K562 (cell line): ENCODE measurements around the gene PAIP1. TPM values are rescaled to one million over a fixed set of nuclear protein-coding genes. Genes with fewer than 3 reads are reported as not detected.

Experiments
- HOMEZ ChIP-seq: fragments of 250-450 bp; sonication (Bioruptor Pico); IDR thresholded peaks from 2 replicates; pipeline ENCODE4 v1.4.0; 2020; ENCODE audit warnings: mild to moderate bottlenecking, moderate library complexity
- KDM4B ChIP-seq, 2 experiments: fragments of 450-650 bp in 1 of 2; sonication (generic) in 1 of 2; IDR thresholded peaks; 2 replicates each; pipeline ENCODE4 v1.6.1; 2016 to 2017; ENCODE audit warnings: borderline replicate concordance in 2 of 2, antibody characterized with exemption in 1 of 2, low read depth in 1 of 2, mild to moderate bottlenecking in 1 of 2
- KLF10 ChIP-seq: fragments of 250-450 bp; sonication (Bioruptor Pico); IDR thresholded peaks from 2 replicates; pipeline ENCODE4 v1.6.1; 2021; ENCODE audit warnings: matching md5 sums
- MCM5 ChIP-seq: fragments of 450-650 bp; IDR thresholded peaks from 2 replicates; pipeline ENCODE4 v1.6.1; 2016; ENCODE audit warnings: low read depth
- MEF2D ChIP-seq: conservative IDR thresholded peaks from 2 replicates; pipeline ENCODE4 v1.6.1; 2016; ENCODE audit warnings: low read depth, missing genetic modification characterization, missing compliant biosample characterization
- NCOA1 ChIP-seq: fragments of 450-650 bp; IDR thresholded peaks from 2 replicates; pipeline ENCODE4 v1.6.1; 2016; ENCODE audit warnings: low read depth
- POLR2G ChIP-seq: fragments of 200-400 bp; formaldehyde crosslinking; IDR thresholded peaks from 2 replicates; pipeline ENCODE4 v1.6.1; 2017; ENCODE audit warnings: low read depth, mild to moderate bottlenecking, antibody characterized with exemption, low read length, moderate library complexity
- RBFOX2 ChIP-seq: fragments of 200-400 bp; formaldehyde crosslinking; IDR thresholded peaks from 2 replicates; pipeline ENCODE4 v1.6.1; 2017; ENCODE audit warnings: low read depth, mild to moderate bottlenecking, low read length, moderate library complexity
- RERE ChIP-seq: sonication (generic); formaldehyde crosslinking; IDR thresholded peaks from 2 replicates; pipeline ENCODE4 v1.8.0; 2023; ENCODE audit warnings: missing genetic modification reagents, mild to moderate bottlenecking, borderline replicate concordance
- RHOXF2B ChIP-seq: fragments of 250-450 bp; sonication (Bioruptor Pico); conservative IDR thresholded peaks from 2 replicates; pipeline ENCODE4 v1.5.1; 2021
- RNF2 ChIP-seq: sonication (generic); IDR thresholded peaks from 2 replicates; pipeline ENCODE4 v1.6.1; 2016
- ZNF143 ChIP-seq: sonication (generic); formaldehyde crosslinking; IDR thresholded peaks from 2 replicates; pipeline ENCODE4 v1.9.0; 2022; ENCODE audit warnings: mild to moderate bottlenecking, missing genetic modification reagents
- ZNF316 ChIP-seq: fragments of 450-650 bp; IDR thresholded peaks from 2 replicates; pipeline ENCODE4 v1.6.1; 2016
- ZNF609 ChIP-seq: sonication (generic); formaldehyde crosslinking; IDR thresholded peaks from 2 replicates; pipeline ENCODE4 v1.8.1; 2023; ENCODE audit warnings: missing genetic modification reagents, mild to moderate bottlenecking, borderline replicate concordance
- ZNF75A ChIP-seq: fragments of 450-650 bp; formaldehyde crosslinking; IDR thresholded peaks from 2 replicates; pipeline ENCODE4 v1.4.0; 2020; ENCODE audit warnings: mild to moderate bottlenecking
- ZNF764 ChIP-seq: fragments of 250-450 bp; sonication (Bioruptor Pico); IDR thresholded peaks from 2 replicates; pipeline ENCODE4 v1.4.0; 2020; ENCODE audit warnings: low read depth, mild to moderate bottlenecking, moderate library complexity
- polyA plus RNA-seq, 8 experiments: library from polyadenylated mRNA; depleted of rRNA in 4 of 8; stranded (reverse) in 5 of 8; unstranded in 3 of 8; fragments of >200 nt; fragmentation: Nextera tagmentation in 2 of 8; fragmentation: Illumina TruSeq in 1 of 8; extraction: Ambion mirVana in 2 of 8; extraction: Trizol in 1 of 8; gene quantifications; 2 replicates each; pipeline versions ENCODE4 v1.2.1 to v1.2.3, GENCODE V29; 2011 to 2014; ENCODE audit warnings: inconsistent platforms in 1 of 8, missing spikeins in 1 of 8
- total RNA-seq, 7 experiments: library from RNA; depleted of rRNA in 6 of 7; stranded (reverse); fragments of >200 nt in 6 of 7; fragmentation: Illumina TruSeq in 2 of 7; extraction: Trizol in 2 of 7; gene quantifications; 2 replicates each; pipeline versions ENCODE4 v1.2.1 to v1.2.3, GENCODE V29; 2011 to 2021; ENCODE audit warnings: low replicate concordance in 1 of 7

Gene PAIP1
- total and polyA plus RNA-seq, 9 of the 15 experiments (the other 6 are each of a cell fraction or from before 2014, with no cell fraction given) = 51.7 to 181 (median 102) TPM

DNA sequence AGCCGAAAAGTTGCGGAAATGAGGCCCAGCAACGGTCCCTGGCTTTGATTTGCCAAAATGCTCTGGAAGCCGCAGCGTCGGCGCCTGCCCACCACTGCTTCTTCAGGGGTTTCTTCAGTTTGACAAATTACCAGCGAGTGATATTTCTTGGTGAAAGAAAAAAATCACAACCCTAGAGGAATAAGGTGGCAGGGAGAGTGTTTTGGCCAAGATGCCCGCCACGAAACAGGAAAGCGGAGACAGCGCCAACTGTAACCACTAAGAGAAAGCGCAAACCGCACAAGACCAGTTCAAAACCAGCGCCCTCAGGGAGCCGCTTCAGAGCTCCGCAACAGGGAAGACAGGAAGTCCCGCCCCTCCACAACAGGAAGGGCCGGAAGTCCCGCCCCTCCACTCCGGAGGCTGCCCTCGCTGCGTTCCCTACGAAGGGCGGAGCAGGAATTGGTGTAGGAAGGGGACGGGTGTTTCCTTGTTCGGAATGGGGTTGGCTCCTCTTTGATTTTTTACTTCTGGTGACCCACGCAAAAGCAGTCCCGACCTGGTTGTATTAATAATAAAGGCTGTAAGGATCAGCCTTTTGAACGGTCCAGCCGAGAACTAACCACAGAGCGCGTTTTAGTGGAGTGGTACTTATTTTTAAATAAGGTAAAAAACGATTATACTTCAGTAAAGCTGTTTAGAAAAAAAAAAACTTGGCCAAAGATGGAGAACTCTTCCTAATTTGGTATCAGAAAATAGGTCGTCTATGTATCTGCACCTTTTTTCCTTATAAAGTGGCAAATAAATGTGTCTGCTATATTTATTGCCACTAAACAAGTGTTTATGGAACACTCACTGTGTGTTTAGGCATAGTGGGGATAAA lies 41.8 kb downstream of the PAIP1 start, which contains the start of gene C5orf34 (continued):
- peak in 1 of 2 experiments; percentile 75; a peak in 1 of 4 replicates for TF ChIP-seq KDM4B (IDR thresholded peaks at IDR 0.05; ENCODE audit: borderline replicate concordance in 2 of 2, low read depth in 1 of 2)
- no peak for TF ChIP-seq HOMEZ (CRISPR knock-in tag)
- TF ChIP-seq ZNF764 = no peak
- peak; percentile 92 for TF ChIP-seq POLR2G
- TF ChIP-seq ZNF75A (CRISPR knock-in tag) = no peak
- TF ChIP-seq MEF2D (tag) = no peak
- no peak; the same call in 1 of the 2 replicates for TF ChIP-seq RHOXF2B (CRISPR knock-in tag)
- TF ChIP-seq KLF10 = no peak
- peak; percentile 78 for TF ChIP-seq RNF2
- no peak for TF ChIP-seq ZNF316
- TF ChIP-seq ZNF609 (CRISPR knock-in tag) = no peak
- TF ChIP-seq ZNF143 = no peak
- TF ChIP-seq MCM5 = no peak
- no peak for TF ChIP-seq RERE (CRISPR knock-in tag)
- TF ChIP-seq RBFOX2 = peak; percentile 94
- TF ChIP-seq NCOA1 = no peak
